DMS79 treated with DMSO at 0.1 percent for 48 hours (cell line): ENCODE data around the gene ADAMTS14.
A peak's percentile ranks its signal among the peaks of the same experiment; 100 is the strongest.

Experiments used
- DNase-seq: peaks from one replicate; lab custom pipeline; 2025; lab: John Stamatoyannopoulos, UW

The ADAMTS14 gene

GRCh38 chr10:70771311-70772194, 99.2 kb downstream of the ADAMTS14 start:
- DNase-seq: no peak

GRCh38 chr10:70772627-70773026, 100.3 kb downstream of the ADAMTS14 start:
- no peak for DNase-seq

- no peak for DNase-seq
These were observed 101.2 kb downstream of the ADAMTS14 start for GRCh38 chr10:70773461-70773860.

GRCh38 chr10:70773965-70774809, 101.9 kb downstream of the ADAMTS14 start:
- DNase-seq: no peak

GRCh38 chr10:70774810-70775678, 102.7 kb downstream of the ADAMTS14 start:
- no peak for DNase-seq

- no peak for DNase-seq
These were observed 103.6 kb downstream of the ADAMTS14 start for GRCh38 chr10:70775679-70776454.

- DNase-seq: no peak
These were observed 104.2 kb downstream of the ADAMTS14 start for GRCh38 chr10:70776455-70777005.

GRCh38 chr10:70777063-70777875, 105.0 kb downstream of the ADAMTS14 start:
- no peak for DNase-seq

GRCh38 chr10:70778267-70778924, 106.1 kb downstream of the ADAMTS14 start:
- DNase-seq: no peak

- peak; percentile 35 for DNase-seq
These were observed 106.8 kb downstream of the ADAMTS14 start for GRCh38 chr10:70779088-70779487.

GRCh38 chr10:70779511-70780369, 107.4 kb downstream of the ADAMTS14 start:
- no peak for DNase-seq

- no peak for DNase-seq
These were observed 108.1 kb downstream of the ADAMTS14 start for GRCh38 chr10:70780370-70780760.

- DNase-seq: no peak
These were observed 108.5 kb downstream of the ADAMTS14 start for GRCh38 chr10:70780772-70781171.

GRCh38 chr10:70781461-70782051, 109.2 kb downstream of the ADAMTS14 start:
- DNase-seq: no peak

GRCh38 chr10:70782086-70782745, 109.9 kb downstream of the ADAMTS14 start:
- peak; percentile 2 for DNase-seq

GRCh38 chr10:70782746-70783680, 110.7 kb downstream of the ADAMTS14 start:
- no peak for DNase-seq
